ENCODE results near the gene SLC9A5.

The SLC9A5 gene

GRCh38 chr16:67237396-67238277 lies 11.1 kb upstream of the SLC9A5 start:
- TF ChIP-seq CTCF (conservative IDR thresholded peaks at IDR 0.05) = no peak
- no peak overlapping the region for H3K27ac ChIP-seq

- TF ChIP-seq CTCF (conservative IDR thresholded peaks at IDR 0.05) = no peak
- H3K27ac ChIP-seq = no peak overlapping the region
Measured at GRCh38 chr16:67238278-67238575, 10.6 kb upstream of the SLC9A5 start.

GRCh38 chr16:67238806-67239470 lies 9.8 kb upstream of the SLC9A5 start:
- H3K27ac ChIP-seq = no peak overlapping the region
- TF ChIP-seq CTCF (conservative IDR thresholded peaks at IDR 0.05) = no peak

GRCh38 chr16:67240506-67240905 lies 8.3 kb upstream of the SLC9A5 start:
- TF ChIP-seq CTCF (conservative IDR thresholded peaks at IDR 0.05) = no peak
- peak overlapping the region; percentile 67; the same call in 1 of the 2 replicates for H3K27ac ChIP-seq

- TF ChIP-seq CTCF (conservative IDR thresholded peaks at IDR 0.05) = no peak
- H3K27ac ChIP-seq = peak overlapping the region; percentile 67
Measured at GRCh38 chr16:67241008-67241900, 7.5 kb upstream of the SLC9A5 start.

- no peak for TF ChIP-seq CTCF (conservative IDR thresholded peaks at IDR 0.05)
- peak overlapping the region; percentile 67; the same call in 1 of the 2 replicates for H3K27ac ChIP-seq
Measured at GRCh38 chr16:67242138-67242730, 6.5 kb upstream of the SLC9A5 start.

Data from VCaP (cell line).